Dermis microvascular lymphatic vessel endothelial cell (primary cell): ENCODE results near the gene DOK5. TPM values are rescaled to one million over a fixed set of nuclear protein-coding genes. Genes with fewer than 3 reads are reported as not detected.
"Not testable (repeated sequence)": the region's sequence is repeated elsewhere in the genome, so short reads cannot be mapped to it uniquely, and the experiment has no call there.

ENCODE experiments used
- DNase-seq, 2 donors: peaks; one replicate each; pipeline versions ENCODE4 v3.0.0 to v3.0.0-alpha.2; 2010; ENCODE audit warnings: low read depth in 2 of 2
- total RNA-seq: library from RNA; depleted of rRNA; stranded (reverse); fragments of >200 nt; gene quantifications from 2 replicates; pipeline ENCODE4 v1.2.1, GENCODE V29; 2014

Gene DOK5
- total RNA-seq, 1 donor from 2014 or later = not detected

DNA sequence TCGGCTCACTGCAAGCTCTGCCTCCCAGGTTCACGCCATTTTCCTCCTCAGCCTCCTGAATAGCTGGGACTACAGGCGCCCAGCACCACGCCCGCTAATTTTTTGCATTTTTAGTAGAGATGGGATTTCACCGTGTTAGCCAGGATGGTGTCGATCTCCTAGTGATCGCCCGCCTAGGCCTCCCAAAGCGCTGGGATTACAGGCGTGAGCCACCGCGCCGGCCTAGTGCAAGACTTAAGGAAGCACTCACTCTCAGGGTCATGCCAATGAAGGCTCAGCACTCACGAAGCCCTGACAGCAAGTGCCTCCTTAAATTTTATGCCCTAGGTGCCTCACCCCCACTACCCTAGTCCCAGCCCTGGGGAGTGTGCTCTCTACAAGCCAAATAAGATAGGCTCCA lies 4.7 kb upstream of the DOK5 start:
- DNase-seq = no peak

DNA sequence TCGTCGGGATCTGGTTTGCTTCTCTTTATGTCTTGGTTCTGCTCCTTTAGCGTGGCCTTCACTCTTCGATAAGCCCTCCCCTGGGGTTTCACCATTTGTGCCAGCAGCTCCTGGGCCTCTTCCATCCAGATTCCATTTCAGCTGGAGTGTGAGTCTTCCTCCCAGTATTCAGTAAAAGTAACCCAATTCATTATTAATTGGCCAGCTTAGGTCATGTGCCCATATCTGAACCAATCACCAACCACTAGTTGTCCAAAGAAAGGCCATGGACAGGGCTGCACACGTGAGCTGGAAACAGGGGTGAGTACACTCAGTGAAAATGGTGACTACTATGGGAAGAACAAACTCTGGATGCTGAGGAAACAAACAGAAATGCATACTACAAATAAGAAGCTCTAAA lies 2.8 kb upstream of the DOK5 start:
- no peak for DNase-seq

DNA sequence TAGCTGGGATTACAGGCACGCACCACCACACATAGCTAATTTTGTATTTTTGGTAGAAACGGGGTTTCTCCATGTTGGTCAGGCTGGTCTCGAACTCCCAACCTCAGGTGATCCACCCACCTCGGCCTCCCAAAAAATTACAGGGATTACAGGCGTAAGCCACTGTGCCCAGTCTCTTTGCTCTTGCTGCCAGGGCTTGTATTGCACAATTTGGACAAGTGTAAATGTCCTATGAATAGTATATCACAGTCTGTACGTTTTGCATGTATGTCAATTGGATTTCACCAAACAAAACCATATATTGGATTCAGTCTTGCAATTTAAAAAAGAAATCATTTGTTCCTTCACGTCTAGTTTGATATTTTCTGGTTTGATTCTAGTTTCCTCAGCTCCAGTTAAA lies 2.1 kb upstream of the DOK5 start:
- no peak for DNase-seq

DNA sequence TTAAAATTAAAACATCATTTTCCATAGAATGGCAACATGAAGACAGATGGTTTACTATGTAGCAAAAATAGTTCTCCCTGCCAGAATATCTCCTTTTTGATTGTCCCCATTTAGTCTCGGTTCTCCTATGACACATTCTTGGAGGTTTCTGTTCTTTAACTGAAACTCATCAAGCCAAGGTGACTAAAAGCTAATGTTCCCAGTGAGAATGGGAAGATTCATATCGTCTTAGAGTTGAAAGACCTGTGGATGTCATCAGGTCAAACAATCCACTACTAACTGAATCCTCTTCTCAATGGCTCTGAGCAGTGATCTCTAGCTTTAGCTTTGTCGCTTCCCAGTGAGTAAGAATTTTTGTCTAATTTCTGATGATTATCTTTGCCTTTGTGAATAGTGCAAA lies 1.3 kb upstream of the DOK5 start:
- no peak for DNase-seq

DNA sequence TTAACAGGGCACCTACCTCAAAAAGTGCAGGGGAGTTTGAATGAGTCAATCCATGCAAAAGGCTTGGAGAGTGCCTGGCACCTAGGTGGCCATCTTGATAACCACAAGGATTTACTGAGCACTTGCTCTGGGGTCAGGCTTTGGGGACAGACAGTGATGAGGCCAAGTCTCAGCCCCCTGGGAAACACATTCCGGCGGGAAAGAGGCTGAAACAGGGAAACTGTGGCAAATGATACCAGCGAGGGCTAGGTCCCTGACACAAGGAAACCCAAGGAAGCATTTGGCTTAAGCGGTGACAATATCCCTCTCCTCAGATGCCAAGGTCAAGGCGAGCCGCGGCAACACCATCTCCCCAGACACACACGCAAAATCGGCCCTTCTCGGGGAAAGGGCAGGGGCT lies 527 bp upstream of the DOK5 start:
- no peak for DNase-seq

DNA sequence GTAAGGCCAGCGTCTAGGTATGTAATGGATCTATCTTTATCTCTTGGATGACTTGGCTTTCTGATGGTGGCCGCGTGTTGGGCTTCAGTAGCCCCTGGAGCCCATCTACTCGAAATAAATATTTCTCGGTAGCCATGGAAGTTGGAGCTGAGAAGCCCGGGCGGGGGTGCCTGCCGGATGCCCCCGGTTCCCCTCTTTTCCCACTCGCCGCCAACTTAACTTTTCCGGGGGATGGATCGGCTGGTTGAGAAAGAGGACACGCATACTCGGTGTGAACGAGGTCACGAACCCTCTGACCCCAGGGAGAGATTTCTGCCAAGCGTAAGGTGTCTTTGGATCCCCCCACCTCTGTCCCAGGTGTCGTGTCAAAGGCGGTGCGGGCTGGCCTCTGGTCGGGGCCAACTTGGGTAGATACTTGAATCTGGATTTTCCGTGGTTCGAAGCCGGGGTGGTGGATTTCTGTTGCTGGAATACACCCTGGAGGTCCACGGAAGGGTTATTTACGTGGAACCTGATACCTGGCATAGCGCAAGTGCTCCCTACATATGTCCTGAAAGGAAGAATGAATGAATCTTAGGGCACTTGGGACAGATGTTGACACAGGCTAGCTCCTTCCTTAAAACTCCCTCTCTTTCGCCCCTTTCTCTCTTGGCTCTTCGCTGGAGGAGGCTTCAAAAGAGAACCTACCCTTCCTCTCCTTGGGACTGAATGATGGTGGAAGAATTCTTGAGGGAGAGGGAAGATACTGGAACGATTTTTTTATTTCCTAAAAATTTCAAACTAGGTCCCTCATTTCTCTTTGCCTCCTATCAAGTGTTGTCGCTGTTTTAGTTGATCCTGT lies 996 bp downstream of the DOK5 start:
- DNase-seq = no peak

DNA sequence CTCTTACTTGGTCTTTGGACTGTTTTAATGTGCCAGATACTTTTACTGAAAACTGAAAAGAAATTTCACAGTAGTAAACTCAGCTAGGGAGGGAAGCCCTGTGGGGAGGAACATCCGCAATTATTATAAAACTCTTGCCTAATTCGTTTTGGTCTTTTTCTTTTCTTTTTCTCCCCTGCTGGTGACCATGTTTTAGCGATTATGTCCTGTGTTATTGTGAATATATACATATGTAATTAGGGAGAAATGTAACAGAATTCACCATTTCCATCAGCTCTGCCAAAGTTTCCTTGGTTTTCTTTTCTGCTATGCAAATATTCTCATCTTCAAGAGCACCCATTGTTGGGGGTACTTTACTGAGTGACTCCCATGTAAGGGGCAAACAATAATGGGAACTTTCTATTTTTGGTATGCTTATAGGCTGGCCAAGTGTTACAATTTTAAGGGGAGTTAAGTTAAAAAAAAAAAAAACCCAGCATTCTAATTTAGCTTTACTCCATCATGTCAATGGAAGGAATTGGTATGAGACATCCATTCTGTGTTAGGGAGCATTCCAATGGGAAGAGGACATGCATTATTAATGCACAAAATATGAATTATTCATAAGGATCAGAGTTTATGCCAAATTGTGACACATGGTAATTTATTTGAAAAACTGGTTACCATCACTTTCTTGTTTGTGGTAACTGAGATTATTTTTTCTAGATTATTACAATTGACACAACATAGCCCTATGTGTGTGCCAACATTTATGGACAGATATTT lies 2.0 kb downstream of the DOK5 start:
- no peak for DNase-seq

DNA sequence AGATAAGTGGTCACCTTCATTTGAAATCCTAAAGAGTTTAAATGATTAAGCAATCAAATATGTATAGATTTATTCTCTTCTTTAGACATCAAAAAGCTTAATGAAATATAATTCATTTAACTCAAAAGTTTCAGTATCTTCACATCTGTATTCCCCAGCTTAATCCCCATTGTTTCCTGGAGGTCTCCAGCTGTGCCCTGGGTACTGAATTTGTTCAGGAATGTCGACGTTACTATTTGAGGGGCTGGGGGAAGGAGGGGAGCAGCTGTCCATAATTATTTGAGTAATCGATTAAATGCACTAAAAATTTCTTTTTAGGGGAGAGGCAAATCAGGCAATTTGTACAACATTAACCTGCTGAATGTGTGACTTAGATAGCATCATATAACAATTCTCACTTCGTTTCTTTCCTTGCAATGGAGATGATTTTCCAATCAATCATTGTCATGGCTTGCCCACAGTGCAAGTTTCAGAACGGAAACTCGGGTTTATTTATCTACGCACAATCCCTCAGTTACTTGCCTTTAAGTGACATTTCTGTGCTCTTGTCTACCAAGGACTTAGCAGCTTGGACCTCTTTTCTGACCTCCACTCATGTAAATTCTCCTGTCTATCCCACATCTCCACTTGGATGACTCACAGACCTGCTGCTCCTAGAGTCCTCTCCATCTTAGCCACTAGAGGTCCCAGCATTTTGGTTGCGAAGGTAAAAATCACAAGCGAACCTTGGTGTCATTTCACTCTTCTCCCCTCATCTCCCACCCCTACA lies 3.9 kb downstream of the DOK5 start:
- DNase-seq = no peak

DNA sequence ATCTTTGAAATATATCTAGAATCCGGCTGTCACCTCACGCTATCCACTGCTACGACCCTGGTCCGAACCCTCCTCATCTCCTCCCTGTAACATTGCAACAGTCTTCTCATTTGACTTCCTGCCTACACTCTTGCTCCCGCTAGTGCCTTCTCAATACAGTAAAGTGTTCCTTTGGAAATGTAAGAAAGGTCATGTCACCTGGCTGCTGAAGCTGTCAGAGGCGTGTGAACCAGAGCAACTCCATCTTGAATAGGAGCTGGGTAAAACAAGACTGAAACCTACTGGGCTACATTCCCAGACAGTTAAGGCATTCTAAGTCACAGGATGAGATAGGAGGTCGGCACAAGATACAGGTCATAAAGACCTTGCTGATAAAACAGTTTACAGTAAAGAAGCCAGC lies 4.5 kb downstream of the DOK5 start:
- DNase-seq = not testable (repeated sequence)

DNA sequence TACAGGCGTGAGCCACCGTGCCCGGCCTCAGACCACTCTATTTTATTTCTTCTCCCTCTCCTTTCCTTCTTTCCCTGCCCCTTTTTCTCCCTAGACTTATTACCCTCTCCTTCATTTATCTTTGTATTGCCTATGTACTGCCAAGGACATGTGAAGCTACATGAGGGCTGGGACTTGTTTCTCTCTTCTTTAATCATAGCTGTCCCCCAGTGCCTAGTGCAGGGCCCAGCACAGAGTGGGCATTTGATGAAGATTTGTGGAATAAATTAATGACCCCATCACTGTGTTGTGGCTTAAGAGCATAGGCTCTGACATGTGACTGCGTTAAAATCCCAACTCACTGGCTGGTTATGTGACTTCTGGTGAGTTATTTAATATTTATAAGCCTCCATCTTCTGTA lies 6.0 kb downstream of the DOK5 start:
- DNase-seq = no peak

DNA sequence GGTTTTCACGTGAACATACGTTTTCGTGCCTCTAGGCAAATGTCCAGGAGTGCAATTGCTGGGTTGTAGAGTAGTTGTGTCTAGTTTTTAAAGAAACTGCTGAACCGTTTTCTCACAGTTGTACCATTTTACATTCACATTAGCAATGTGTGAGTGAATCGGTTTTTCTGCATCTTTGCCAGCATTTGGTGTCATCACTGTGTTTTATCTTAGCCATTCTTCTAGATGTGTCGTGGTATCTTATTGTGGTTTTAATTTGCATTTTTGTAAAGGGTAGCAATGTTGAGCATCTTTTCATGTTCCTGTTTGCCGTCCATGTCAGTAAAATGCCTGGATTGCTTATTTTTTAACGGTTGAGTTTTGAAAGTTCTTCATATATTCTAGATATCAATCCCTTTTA lies 10.2 kb downstream of the DOK5 start:
- no peak for DNase-seq

DNA sequence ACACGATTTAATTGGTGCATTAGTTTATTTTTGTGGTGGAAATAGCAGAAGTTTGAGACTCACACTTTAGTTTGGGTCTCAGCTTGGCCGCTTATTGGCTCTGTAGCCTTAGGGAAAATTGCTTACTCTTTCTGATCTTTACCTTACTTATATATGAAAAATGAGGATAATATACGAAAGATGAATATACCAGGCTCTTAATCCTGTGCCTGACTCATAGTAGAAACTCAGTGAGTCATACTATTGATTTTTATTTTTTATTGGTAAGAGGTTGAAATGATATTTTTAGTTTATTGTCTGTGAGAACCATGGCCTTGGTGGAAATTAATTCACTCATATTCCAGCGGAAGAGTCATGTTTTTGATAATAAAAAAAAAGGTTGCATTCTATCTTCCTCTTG lies 11.2 kb downstream of the DOK5 start:
- no peak for DNase-seq

DNA sequence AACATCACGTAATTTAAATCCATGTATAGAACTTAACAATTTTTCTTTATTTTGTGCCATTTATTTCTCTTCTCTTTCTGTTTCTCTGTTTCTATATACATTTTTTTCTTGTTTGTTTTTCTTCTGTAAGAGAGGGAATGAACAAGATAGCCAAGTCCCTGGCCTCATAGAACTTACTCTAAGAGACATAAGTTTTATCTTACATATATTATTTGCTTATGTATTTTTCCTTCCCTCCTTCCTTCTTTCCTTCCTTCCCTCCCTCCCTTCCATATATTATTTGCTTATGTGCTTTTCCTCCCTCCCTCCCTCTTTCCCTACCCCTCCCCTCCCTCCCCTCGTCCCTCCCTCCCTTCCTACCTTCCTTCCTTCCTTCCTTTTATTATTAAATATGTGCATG lies 13.0 kb downstream of the DOK5 start:
- DNase-seq = no peak

DNA sequence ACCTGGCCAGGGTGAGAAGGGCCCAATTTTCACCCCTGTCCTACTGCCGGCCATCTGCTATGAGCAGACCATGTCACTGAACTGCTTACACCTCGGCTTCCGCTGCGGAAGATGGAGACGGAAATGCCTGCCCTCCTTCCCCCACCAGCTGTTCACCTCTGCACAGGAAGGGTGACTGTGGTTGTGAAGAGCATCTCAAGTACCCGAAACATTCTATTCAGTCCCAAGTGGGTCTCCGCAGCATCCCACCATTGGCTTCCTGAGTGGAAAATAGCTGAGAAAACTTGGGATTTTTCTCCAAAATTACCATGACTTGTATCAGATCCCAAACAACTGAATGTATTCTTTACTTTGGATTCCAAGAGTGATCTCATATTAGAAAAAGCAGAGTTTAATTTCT lies 16.1 kb downstream of the DOK5 start:
- no peak for DNase-seq

DNA sequence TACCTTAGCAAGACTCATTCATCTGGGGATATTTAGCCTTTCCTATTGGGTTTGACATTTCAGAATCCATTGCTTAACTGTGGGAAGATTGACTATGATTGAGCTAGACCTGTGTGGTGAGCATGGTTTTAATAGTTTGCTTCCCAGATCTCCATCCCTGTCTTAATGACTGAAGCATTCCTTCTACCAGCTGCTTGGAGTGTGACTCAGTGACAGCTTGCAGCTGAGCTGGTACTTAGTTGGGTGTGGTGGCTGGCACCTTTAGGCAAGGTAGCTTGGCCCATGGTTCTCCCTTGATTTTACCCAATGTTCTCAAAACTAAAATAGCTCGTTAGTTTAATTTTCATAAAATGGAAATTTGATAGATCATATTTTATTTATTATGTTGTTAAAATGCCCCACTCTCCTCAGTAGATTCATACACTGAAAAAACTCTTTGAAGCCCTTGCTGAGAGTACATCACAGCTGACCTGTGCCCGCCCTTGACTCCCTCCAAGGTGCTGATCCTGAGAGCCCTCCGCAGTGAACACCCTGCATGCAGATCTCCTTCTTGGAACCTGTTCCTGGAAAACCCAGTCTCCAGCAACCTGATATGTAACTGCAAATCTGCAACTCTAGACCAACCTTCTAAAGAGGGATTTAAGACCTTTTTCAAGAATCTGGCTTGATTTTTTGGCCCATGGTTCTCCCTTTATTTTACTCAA lies 19.1 kb downstream of the DOK5 start:
- DNase-seq = no peak

DNA sequence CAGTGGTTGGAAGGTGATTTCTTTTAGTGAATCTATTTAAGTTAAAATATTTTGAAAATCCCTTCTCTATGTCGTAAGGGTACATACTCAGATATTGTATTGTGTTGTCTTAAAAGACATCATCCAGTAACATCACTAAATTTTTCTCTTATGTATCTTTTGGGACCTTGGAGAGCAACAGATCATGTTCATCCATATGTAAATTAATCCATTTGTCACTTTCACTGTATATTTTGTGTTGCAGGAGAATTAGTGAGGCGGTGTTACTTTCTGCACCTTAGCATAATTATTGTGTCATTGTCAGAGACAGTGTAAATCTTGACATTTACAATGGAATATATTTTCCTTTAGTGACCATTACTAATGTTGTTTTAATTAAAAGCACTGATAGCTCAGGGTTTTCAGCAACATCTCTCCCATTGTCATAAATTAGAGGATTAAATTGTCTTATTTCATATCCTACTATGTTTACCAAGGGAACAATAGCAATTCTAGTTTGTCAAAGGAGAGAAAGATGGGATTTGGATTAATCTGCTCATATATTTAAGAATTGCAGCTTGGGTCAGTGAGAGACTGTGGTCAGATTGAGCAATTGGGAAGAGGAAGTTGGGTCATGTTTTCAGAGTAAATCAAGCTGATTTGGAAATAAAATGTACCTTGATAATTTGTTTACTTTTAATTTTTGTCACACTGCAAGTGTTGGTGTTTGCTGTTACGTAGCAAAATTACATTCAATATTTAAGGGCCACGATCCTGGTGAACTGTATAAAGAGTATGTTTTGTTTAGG lies 22.7 kb downstream of the DOK5 start:
- DNase-seq = no peak

DNA sequence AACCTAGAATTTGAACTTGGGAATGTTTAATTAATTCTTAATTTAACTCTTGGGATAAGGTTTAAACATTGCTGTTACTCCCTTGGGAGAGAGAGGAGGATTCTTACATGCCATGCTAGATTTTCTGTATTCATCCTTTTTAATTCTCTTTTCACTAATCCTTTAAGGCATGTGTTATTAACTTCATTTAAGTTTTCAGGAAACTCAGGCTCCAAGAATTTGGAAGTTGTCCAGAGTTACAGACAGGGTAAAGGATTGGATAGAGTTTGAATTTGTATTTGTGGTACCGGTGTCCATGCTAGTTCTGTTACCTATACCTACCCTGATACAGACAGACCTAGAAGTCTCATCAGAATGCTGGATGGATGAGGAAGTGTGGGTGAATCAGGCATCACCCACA lies 23.7 kb downstream of the DOK5 start:
- no peak for DNase-seq

DNA sequence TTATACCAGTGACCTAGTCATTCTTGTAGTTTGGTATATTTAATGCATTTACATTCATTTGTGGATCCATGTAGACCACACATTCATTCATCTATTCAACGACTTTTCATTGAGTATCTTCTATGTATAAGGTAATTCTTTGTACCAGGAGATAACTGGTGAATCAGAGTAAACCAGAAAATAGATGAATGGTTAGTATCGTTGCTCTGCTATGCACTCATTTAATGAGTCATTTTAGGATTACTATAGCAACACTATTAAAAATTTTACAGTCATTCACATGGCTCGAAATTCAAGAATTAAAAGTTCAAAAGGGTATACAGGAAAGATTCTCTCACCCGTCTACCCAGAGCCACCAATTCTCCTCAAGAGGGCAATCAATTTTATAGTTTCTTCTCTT lies 26.8 kb downstream of the DOK5 start:
- no peak for DNase-seq

DNA sequence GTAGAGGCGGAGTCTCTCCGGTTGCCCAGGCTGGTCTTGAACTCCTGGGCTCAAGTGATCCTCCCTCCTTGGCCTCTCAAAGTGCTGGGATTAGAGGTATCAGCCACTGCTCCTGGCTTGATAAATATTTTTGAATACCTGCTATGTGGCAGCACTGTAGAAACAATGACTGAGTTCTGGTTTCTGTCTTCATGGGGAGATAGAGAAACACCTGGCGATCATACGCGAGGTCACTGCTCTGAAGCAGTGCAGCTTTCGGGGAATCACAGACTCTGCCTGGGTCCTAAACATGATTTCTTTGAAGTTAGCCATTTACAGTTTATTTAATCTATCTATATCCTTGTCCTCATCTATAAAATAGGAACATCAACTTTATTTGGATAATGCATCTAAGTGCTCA lies 31.2 kb downstream of the DOK5 start:
- no peak for DNase-seq

DNA sequence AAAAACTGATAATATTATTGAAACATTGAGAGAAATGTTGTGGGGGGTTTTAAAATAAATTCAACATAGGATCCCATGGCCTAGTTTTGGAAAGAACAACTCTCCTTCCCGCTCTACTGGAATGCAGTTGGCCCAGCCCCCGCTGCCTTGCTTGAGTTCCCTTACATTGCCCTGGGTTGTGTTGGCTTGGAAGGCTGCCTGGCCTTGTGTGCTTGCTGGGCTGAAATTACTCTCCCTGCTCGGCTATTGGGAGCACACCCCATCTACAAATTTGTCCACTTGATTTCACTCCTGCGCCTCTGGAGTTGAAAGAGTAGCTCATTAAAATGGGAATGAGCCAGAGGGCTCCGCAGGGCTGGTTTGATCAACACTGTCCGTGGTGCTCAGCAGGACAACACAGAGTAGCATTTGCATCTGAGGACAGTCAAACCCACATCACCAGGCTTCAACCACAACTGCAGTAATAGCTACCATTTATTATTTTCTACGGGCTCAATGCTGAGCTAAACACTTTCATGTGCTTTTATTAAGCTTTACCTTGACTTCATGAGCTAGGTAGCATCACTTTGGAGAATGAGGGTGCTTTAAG lies 35.2 kb downstream of the DOK5 start:
- DNase-seq = no peak

DNA sequence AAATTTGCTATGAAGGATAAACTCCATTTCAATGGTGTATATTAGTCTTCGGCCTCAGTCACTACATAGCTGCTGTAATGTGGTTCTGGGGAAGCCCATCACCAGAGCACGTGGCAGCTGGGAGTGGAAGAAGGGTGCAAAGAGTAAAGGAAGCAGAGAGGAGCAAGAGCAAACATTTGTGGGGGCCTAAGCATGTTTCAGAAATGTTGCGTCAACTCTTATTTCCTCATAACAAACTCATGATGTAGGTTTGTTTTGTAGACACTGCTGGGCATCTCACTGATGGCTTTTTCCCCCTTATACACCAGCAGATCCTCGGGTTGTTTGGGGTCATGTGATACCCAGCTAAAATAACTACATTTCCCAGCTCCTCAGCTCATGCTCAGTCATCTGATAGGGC lies 37.3 kb downstream of the DOK5 start:
- no peak for DNase-seq
